Measurements from ENCODE around the gene SLC35F3.

- TF ChIP-seq CTCF (conservative IDR thresholded peaks at IDR 0.05; ENCODE audit: low read depth, low read length) (no peak), EZH2 (IDR thresholded peaks at IDR 0.05; ENCODE audit: borderline replicate concordance, low read depth, low read length, poor library complexity, severe bottlenecking) (no peak)
Observed at GRCh38 chr1:234118911-234119310, 214.4 kb downstream of the SLC35F3 start.
